B cell (primary cell): ENCODE results near the gene MAP6. TPM values are rescaled to one million over a fixed set of nuclear protein-coding genes. Genes with fewer than 3 reads are reported as not detected.

Source experiments
- ATAC-seq: fragments of 200-7000 bp; cut with Tn5 transposase; one replicate; pipeline ENCODE4 v1.10.0; 2021; ENCODE audit warnings: low read depth, mild to moderate bottlenecking, moderate number of reproducible peaks, moderate library complexity
- CTCF ChIA-PET: fragments of 350-600 bp; sonication (Branson Sonifier 250); formaldehyde crosslinking; loops from one replicate; lab custom pipeline; 2021; ENCODE audit warnings: antibody characterized with exemption, inconsistent platforms; lab: Charles Lee
- POLR2A ChIA-PET: fragments of 350-600 bp; sonication (Branson Sonifier 250); formaldehyde crosslinking; loops from one replicate; lab custom pipeline; 2021; ENCODE audit warnings: antibody characterized with exemption; lab: Charles Lee
- DNase-seq: peaks from one replicate; pipeline ENCODE4 v3.0.0; 2013
- H2AFZ ChIP-seq: 2 replicates; pipeline ENCODE4 v1.6.1; 2012; ENCODE audit warnings: mild to moderate bottlenecking, low read depth, low read length; ENCODE audit not compliant: insufficient read depth, poor library complexity, severe bottlenecking
- H3K27ac ChIP-seq, 2 donors: 1 replicate in 1 of 2; 2 replicates in 1 of 2; pipeline ENCODE4 v1.5.1; 2012 to 2013; ENCODE audit warnings: low read length in 2 of 2, mild to moderate bottlenecking in 2 of 2, moderate library complexity in 1 of 2
- H3K27me3 ChIP-seq, 4 experiments: fragments of 200-600 bp in 1 of 4; sonication (generic) in 1 of 4; replicated peaks in 1 of 4; 1 replicate in 2 of 4; 2 replicates in 2 of 4; pipeline versions ENCODE4 v1.6.1 to v1.7.0; 2013 to 2016; ENCODE audit warnings: low read length in 3 of 4, mild to moderate bottlenecking in 2 of 4, mixed read lengths in 1 of 4, moderate library complexity in 1 of 4; ENCODE audit not compliant: insufficient read depth in 4 of 4, control insufficient read depth in 3 of 4; ENCODE audit errors: control extremely low read depth in 1 of 4
- H3K36me3 ChIP-seq, 2 experiments: replicated peaks in 1 of 2; 1 replicate in 1 of 2; 2 replicates in 1 of 2; pipeline versions ENCODE4 v1.6.1 to v1.7.1; 2013; ENCODE audit warnings: low read length in 1 of 2; ENCODE audit not compliant: insufficient read depth in 2 of 2, control insufficient read depth in 1 of 2; ENCODE audit errors: control extremely low read depth in 1 of 2, extremely low read depth in 1 of 2
- H3K4me1 ChIP-seq, 2 donors: fragments of 200-600 bp in 1 of 2; sonication (generic) in 1 of 2; 1 replicate in 1 of 2; 2 replicates in 1 of 2; pipeline versions ENCODE4 v1.5.1 to v1.6.1; 2013 to 2017; ENCODE audit warnings: low read length in 2 of 2; ENCODE audit not compliant: control insufficient read depth in 2 of 2, insufficient read depth in 2 of 2
- H3K4me2 ChIP-seq: replicated peaks from 2 replicates; pipeline ENCODE3; 2012; ENCODE audit warnings: mild to moderate bottlenecking, low read depth, low read length; ENCODE audit not compliant: poor library complexity, severe bottlenecking
- H3K4me3 ChIP-seq, 5 experiments: fragments of 200-600 bp in 1 of 5; sonication (generic) in 1 of 5; 1 replicate in 3 of 5; 2 replicates in 2 of 5; pipeline versions ENCODE4 v1.5.1 to v1.7.0; 2011 to 2016; ENCODE audit warnings: low read length in 4 of 5, mild to moderate bottlenecking in 4 of 5, low read depth in 2 of 5, control low read depth in 1 of 5, moderate library complexity in 1 of 5; ENCODE audit not compliant: insufficient read depth in 1 of 5; ENCODE audit errors: control extremely low read depth in 1 of 5, extremely low read depth in 1 of 5
- H3K79me2 ChIP-seq: fragments of 200-600 bp; sonication (generic); one replicate; pipeline ENCODE4 v1.6.0; 2016; ENCODE audit warnings: low read length; ENCODE audit not compliant: control insufficient read depth, insufficient read depth
- H3K9ac ChIP-seq: fragments of 200-600 bp; sonication (generic); 2 replicates; pipeline ENCODE4 v1.6.1; 2017; ENCODE audit warnings: mild to moderate bottlenecking, low read length, moderate library complexity
- H3K9me3 ChIP-seq, 3 donors: one replicate each; pipeline versions ENCODE4 v1.6.1 to v1.7.1; 2013; ENCODE audit warnings: low read length in 2 of 3; ENCODE audit not compliant: control insufficient read depth in 2 of 3, insufficient read depth in 1 of 3; ENCODE audit errors: control extremely low read depth in 1 of 3
- H4K20me1 ChIP-seq: 2 replicates; pipeline ENCODE4 v1.6.0; 2012; ENCODE audit warnings: mild to moderate bottlenecking, low read length; ENCODE audit not compliant: insufficient read depth, control insufficient read depth, poor library complexity, severe bottlenecking
- H3K27ac Mint-ChIP-seq: one replicate; pipeline ENCODE4 v1.8.0; 2021; ENCODE audit warnings: mixed read lengths
- H3K27me3 Mint-ChIP-seq: one replicate; pipeline ENCODE4 v1.8.0; 2021; ENCODE audit warnings: mixed read lengths
- H3K4me1 Mint-ChIP-seq: one replicate; pipeline ENCODE4 v1.8.0; 2021; ENCODE audit warnings: mixed read lengths
- H3K4me3 Mint-ChIP-seq: one replicate; pipeline ENCODE4 v1.8.0; 2021; ENCODE audit warnings: mixed read lengths
- H3K9me3 Mint-ChIP-seq: one replicate; pipeline ENCODE4 v1.8.0; 2022; ENCODE audit warnings: mixed read lengths; ENCODE audit not compliant: insufficient read depth
- CTCF ChIP-seq: fragments of 200-600 bp; IDR thresholded peaks from one replicate; pipeline ENCODE4 v1.8.0; 2022; ENCODE audit warnings: antibody characterized with exemption, mild to moderate bottlenecking
- EZH2 ChIP-seq: IDR thresholded peaks from 2 replicates; pipeline ENCODE4 v1.6.1; 2012; ENCODE audit warnings: borderline replicate concordance, low read depth, mild to moderate bottlenecking, moderate library complexity, low read length; ENCODE audit not compliant: insufficient read depth, poor library complexity, severe bottlenecking
- WGBS: methylation state at CpG from one replicate; pipeline ENCODE4 v1.1.5; 2013; ENCODE audit warnings: missing lambda C conversion rate; ENCODE audit not compliant: insufficient coverage; 5-methylcytosine and 5-hydroxymethylcytosine counted together
- intact Hi-C: fragments of 100-400 bp; cut with micrococcal nuclease; formaldehyde crosslinking; loops from one replicate; pipeline ENCODE4 v1.10.0; 2022
- polyA plus RNA-seq: library from polyadenylated mRNA; depleted of rRNA; stranded (reverse); fragments of >200 nt; gene quantifications from 2 replicates; pipeline ENCODE4 v1.2.3, GENCODE V29; 2012
- total RNA-seq, 2 donors: library from RNA; stranded (reverse); fragments of 120-200 nt in 1 of 2; gene quantifications; 1 replicate in 1 of 2; 2 replicates in 1 of 2; pipeline versions ENCODE4 v1.2.3 to v1.2.4, GENCODE V29; 2013 to 2022

Gene MAP6
- total and polyA plus RNA-seq, 2 donors (not counting 1 experiment from before 2014, with no cell fraction given): 0.54 to 0.57 TPM

DNA sequence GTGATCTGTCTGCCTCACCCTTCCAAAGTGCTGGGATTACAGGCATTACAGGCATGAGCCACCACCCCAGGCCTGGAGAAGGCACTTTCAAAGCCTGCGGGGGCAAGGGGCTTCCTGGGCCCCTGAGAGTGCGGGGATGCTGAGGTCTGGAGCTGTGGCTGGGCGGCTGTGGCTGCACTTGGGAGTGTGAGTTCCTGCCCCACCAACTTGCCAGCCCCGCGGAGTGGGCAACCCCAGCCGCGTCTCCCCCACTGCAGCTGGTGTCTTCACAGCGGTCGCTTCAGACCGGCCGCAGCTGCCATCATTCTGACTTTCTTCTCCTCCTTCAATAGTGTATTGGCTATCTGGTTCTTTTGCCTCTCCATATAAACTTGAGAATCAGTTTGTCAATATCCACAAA, 10.7 kb upstream of the MAP6 start:
- Histone ChIP-seq H3K4me2 (no peak overlapping the region), H2AFZ (no peak overlapping the region), H3K9me3 (peaks cover 0 to 1% (median 0%) of the 10 kb centered on the region in 3 donors), H3K4me3 (no peak overlapping the region), H3K79me2 (no peaks in the 10 kb centered on the region), H3K27ac (no peak overlapping the region), H3K9ac (no peak overlapping the region), H3K4me1 (no peaks in the 10 kb centered on the region), H3K27me3 (peaks cover 0 to 13% (median 0%) of the 10 kb centered on the region in 4 experiments), H4K20me1 (no peaks in the 10 kb centered on the region), H3K36me3 (no peaks in the 10 kb centered on the region)
- peaks cover 21% of the 10 kb centered on the region for H3K27me3 Mint-ChIP-seq
- DNase-seq: no peak
- CTCF ChIA-PET: no interaction called here
- intact Hi-C loops: no loop called here
- whole genome bisulfite sequencing: 86% methylated on average over 7 of the region's 11 CpGs
- POLR2A ChIA-PET: no interaction called here
- peaks cover 6% of the 10 kb centered on the region for H3K9me3 Mint-ChIP-seq
- peaks cover 5% of the 10 kb centered on the region for H3K4me1 Mint-ChIP-seq
- no peak overlapping the region for H3K27ac Mint-ChIP-seq
- ATAC-seq: no peak
- TF ChIP-seq CTCF: no peak
- TF ChIP-seq EZH2: no peak
- no peak overlapping the region for H3K4me3 Mint-ChIP-seq

DNA sequence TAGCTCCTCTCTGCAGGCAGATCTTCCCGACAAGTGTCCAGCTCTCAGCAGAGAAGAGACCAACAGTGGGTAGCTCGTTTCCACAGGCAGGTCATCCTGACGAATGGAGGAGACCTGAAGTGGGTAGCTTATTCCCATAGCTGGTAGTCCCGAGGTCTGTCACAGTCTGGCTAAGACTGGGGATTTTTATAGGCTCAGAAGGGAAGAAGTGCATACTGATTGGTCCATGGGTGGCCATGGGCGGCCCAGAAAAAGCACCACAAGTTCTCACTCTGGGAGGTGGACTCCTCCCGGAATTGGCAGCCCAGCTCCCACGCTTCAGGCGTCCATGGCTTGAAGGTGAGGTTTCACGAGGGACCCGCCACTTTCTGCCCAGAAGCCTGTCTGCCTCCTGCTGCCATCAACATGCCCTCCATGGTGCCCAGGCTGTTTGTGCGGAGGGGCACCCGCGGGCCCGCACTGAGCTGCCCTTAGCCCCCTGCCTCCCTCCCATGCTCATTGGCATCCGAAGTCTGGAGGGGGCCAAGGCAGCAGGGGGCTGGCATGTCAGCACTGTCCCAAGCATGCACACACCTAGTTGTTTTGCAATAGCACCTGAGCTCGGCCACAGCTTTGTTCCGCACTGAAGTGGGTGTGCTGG, 9.9 kb upstream of the MAP6 start:
- H3K27ac ChIP-seq: no peak overlapping the region
- no peaks in the 10 kb centered on the region for H3K36me3 ChIP-seq
- intact Hi-C loops: no loop called here
- H4K20me1 ChIP-seq: no peaks in the 10 kb centered on the region
- ATAC-seq (no peak), DNase-seq (no peak)
- peaks cover 0 to 13% (median 2%) of the 10 kb centered on the region in 4 experiments for H3K27me3 ChIP-seq
- CTCF ChIA-PET: no interaction called here
- H3K9me3 ChIP-seq: peaks cover 0 to 6% (median under 1%) of the 10 kb centered on the region in 3 donors
- H3K79me2 ChIP-seq: no peaks in the 10 kb centered on the region
- no peak overlapping the region for H2AFZ ChIP-seq
- POLR2A ChIA-PET: interaction anchor here (0.6 kb wide), 1 partner anchor 57 kb away, joined by 5 read pairs; no protein-coding TSS in a partner anchor
- Mint-ChIP-seq H3K4me3 (no peak overlapping the region), H3K27me3 (peaks cover 20% of the 10 kb centered on the region), H3K9me3 (peaks cover 10% of the 10 kb centered on the region), H3K4me1 (peaks cover 2% of the 10 kb centered on the region), H3K27ac (no peak overlapping the region)
- no peak overlapping the region for H3K9ac ChIP-seq
- no peaks in the 10 kb centered on the region for H3K4me1 ChIP-seq
- no peak overlapping the region for H3K4me2 ChIP-seq
- H3K4me3 ChIP-seq: no peak overlapping the region
- no peak for TF ChIP-seq CTCF
- no peak for TF ChIP-seq EZH2
- 86% methylated on average over 16 of the region's 17 CpGs for WGBS
